ENCODE measurements around the gene TRAF1.

GRCh38 chr9:120885457-120885856 lies 41.1 kb downstream of the TRAF1 start:
- TF ChIP-seq, protein P1, sequence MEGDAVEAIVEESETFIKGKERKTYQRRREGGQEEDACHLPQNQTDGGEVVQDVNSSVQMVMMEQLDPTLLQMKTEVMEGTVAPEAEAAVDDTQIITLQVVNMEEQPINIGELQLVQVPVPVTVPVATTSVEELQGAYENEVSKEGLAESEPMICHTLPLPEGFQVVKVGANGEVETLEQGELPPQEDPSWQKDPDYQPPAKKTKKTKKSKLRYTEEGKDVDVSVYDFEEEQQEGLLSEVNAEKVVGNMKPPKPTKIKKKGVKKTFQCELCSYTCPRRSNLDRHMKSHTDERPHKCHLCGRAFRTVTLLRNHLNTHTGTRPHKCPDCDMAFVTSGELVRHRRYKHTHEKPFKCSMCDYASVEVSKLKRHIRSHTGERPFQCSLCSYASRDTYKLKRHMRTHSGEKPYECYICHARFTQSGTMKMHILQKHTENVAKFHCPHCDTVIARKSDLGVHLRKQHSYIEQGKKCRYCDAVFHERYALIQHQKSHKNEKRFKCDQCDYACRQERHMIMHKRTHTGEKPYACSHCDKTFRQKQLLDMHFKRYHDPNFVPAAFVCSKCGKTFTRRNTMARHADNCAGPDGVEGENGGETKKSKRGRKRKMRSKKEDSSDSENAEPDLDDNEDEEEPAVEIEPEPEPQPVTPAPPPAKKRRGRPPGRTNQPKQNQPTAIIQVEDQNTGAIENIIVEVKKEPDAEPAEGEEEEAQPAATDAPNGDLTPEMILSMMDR (IDR thresholded peaks at IDR 0.05; ENCODE audit: low read depth, low read length, missing input control), result no peak
- no peak for TF ChIP-seq RAD21 (IDR thresholded peaks at IDR 0.05)

Measured in liver (tissue), 3 donors.